ENCODE data around the gene CD53. TPM values are rescaled to one million over a fixed set of nuclear protein-coding genes. Genes with fewer than 3 reads are reported as not detected.

The CD53 gene
- total and polyA plus RNA-seq, 9 of the 15 experiments (the other 6 are each of a cell fraction or from before 2014, with no cell fraction given) = 63.5 to 220 (median 131) TPM

- peak; percentile 88; the same call in 1 of the 2 replicates for TF ChIP-seq KAT7 (CRISPR knock-in tag; IDR thresholded peaks at IDR 0.05; ENCODE audit: borderline replicate concordance)
- TF ChIP-seq FOS (IDR thresholded peaks at IDR 0.05; ENCODE audit: extremely low read depth, insufficient read length) = peak; percentile 68
- no peak for TF ChIP-seq SMC3 (conservative IDR thresholded peaks at IDR 0.05; ENCODE audit: insufficient read depth, low read depth, low read length)
- 0 out of 2 replicates have a peak, but pooled peaks have one; percentile 15 for TF ChIP-seq TRIM28 (IDR thresholded peaks at IDR 0.05)
- no peak for TF ChIP-seq SLC30A9 (CRISPR knock-in tag; IDR thresholded peaks at IDR 0.05)
- TF ChIP-seq, protein P1, sequence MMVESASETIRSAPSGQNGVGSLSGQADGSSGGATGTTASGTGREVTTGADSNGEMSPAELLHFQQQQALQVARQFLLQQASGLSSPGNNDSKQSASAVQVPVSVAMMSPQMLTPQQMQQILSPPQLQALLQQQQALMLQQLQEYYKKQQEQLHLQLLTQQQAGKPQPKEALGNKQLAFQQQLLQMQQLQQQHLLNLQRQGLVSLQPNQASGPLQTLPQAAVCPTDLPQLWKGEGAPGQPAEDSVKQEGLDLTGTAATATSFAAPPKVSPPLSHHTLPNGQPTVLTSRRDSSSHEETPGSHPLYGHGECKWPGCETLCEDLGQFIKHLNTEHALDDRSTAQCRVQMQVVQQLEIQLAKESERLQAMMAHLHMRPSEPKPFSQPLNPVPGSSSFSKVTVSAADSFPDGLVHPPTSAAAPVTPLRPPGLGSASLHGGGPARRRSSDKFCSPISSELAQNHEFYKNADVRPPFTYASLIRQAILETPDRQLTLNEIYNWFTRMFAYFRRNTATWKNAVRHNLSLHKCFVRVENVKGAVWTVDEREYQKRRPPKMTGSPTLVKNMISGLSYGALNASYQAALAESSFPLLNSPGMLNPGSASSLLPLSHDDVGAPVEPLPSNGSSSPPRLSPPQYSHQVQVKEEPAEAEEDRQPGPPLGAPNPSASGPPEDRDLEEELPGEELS (CRISPR knock-in tag; IDR thresholded peaks at IDR 0.05; ENCODE audit: borderline replicate concordance) = no peak
- TF ChIP-seq, protein P2, sequence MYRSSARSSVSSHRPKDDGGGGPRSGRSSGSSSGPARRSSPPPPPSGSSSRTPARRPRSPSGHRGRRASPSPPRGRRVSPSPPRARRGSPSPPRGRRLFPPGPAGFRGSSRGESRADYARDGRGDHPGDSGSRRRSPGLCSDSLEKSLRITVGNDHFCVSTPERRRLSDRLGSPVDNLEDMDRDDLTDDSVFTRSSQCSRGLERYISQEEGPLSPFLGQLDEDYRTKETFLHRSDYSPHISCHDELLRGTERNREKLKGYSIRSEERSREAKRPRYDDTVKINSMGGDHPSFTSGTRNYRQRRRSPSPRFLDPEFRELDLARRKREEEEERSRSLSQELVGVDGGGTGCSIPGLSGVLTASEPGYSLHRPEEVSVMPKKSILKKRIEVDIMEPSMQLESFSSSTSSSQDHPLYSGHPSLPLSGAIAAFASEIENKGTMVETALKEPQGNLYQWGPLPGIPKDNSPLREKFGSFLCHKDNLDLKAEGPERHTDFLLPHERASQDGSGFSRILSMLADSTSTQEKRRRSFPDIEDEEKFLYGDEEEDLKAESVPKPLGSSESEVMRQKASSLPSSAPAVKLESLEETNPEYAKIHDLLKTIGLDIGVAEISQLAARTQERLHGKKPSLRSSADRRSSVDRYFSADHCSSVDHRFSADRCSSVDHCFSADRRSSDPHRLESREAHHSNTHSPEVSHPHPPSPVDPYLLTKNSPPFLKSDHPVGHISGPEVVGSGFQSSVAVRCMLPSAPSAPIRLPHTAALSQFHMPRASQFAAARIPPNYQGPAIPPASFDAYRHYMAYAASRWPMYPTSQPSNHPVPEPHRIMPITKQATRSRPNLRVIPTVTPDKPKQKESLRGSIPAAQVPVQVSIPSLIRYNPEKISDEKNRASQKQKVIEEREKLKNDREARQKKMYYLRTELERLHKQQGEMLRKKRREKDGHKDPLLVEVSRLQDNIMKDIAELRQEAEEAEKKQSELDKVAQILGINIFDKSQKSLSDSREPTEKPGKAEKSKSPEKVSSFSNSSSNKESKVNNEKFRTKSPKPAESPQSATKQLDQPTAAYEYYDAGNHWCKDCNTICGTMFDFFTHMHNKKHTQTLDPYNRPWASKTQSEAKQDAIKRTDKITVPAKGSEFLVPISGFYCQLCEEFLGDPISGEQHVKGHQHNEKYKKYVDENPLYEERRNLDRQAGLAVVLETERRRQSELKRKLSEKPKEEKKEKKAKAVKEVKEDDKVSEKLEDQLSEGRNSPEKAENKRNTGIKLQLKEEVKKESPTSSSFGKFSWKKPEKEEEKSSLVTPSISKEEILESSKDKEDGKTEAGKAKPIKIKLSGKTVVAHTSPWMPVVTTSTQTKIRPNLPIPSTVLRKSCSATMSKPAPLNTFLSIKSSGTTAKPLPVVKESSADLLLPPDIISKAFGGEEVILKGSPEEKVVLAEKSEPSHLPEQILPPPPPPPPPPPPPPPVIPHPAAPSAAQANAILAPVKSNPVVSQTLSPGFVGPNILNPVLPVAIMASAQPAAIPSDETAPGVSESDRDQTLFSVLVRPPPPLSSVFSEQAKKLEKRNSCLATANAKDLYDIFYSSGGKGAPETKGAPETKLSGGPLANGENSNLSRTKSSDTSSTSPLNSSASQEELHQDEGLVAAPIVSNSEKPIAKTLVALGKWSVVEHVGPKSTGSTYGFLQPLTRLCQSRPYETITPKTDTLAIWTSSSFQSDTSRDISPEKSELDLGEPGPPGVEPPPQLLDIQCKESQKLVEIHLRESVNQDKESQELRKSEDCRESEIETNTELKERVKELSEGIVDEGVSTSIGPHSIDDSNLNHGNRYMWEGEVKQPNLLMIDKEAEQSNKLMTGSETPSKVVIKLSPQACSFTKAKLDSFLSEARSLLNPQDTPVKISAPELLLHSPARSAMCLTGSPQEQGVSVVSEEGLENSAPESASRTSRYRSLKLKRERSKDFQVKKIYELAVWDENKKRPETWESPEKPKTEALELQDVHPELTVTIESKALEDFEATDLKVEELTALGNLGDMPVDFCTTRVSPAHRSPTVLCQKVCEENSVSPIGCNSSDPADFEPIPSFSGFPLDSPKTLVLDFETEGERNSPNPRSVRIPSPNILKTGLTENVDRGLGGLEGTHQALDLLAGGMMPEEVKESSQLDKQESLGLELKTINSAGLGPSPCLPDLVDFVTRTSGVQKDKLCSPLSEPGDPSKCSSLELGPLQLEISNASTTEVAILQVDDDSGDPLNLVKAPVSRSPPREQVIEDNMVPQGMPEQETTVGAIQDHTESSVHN (IDR thresholded peaks at IDR 0.05; ENCODE audit: borderline replicate concordance in 1 of 2, low read depth in 1 of 2) = peak in 1 of 2 experiments; percentile 70; a peak in 2 of 4 replicates
- no peak for TF ChIP-seq CCAR2 (IDR thresholded peaks at IDR 0.05; ENCODE audit: low read depth, low read length)
- TF ChIP-seq ZBED1 (IDR thresholded peaks at IDR 0.05) = no peak
- TF ChIP-seq GTF2A2 (tag; IDR thresholded peaks at IDR 0.05) = no peak
Measured at GRCh38 chr1:110879758-110880606, 7.0 kb downstream of the CD53 start (continued).

Data from K562 (cell line).